OCI-LY1 (cell line): ENCODE measurements around the gene NCAPG.

ENCODE experiments used
- CTCF ChIP-seq: fragments of 200-600 bp; sonication (generic), shearing (Covaris generic); IDR thresholded peaks from 2 replicates; pipeline ENCODE4 v1.5.1; 2017; ENCODE audit warnings: mild to moderate bottlenecking, antibody characterized with exemption, low read length, moderate library complexity, mixed read lengths
- EZH2 ChIP-seq: fragments of 200-600 bp; sonication (generic), shearing (Covaris generic); IDR thresholded peaks from 2 replicates; pipeline ENCODE4 v1.8.0; 2017; ENCODE audit warnings: borderline replicate concordance, mixed run types, mild to moderate bottlenecking, antibody characterized with exemption, low read length, moderate library complexity, mixed read lengths

- TF ChIP-seq CTCF (no peak), EZH2 (no peak)
Measured at GRCh38 chr4:17805580-17806155, 5.1 kb upstream of the NCAPG start.
